HCT116 (cell line): Measurements from ENCODE around the gene CGNL1. TPM values are rescaled to one million over a fixed set of nuclear protein-coding genes. Genes with fewer than 3 reads are reported as not detected.

Experiments
- ATAC-seq: fragments of 200-7000 bp; cut with Tn5 transposase; 2 replicates; pipeline ENCODE4 v1.9.1; 2020; ENCODE audit warnings: mild to moderate bottlenecking, moderate library complexity
- BruUV-seq: library from RNA; stranded (reverse); fragments of 400-500 nt; replicated peaks from 2 replicates; lab custom pipeline; 2021; lab: Mats Ljungman, UMichigan
- CTCF ChIA-PET: fragments of 300-600 bp; sonication (Branson Sonifier 250); formaldehyde crosslinking; loops from one replicate; lab custom pipeline; 2021; ENCODE audit warnings: antibody characterized with exemption; lab: Charles Lee
- POLR2A ChIA-PET: fragments of 300-600, 350-600 bp; sonication (Branson Sonifier 250); formaldehyde crosslinking; loops from one replicate; lab custom pipeline; 2021; ENCODE audit warnings: antibody characterized with exemption; lab: Charles Lee
- RAD21 ChIA-PET, 2 experiments: fragments of 300-600 bp; sonication (Branson Sonifier 250); formaldehyde crosslinking; loops; one replicate each; lab custom pipeline; 2023; ENCODE audit warnings: low total read pairs in 2 of 2; ENCODE audit not compliant: uncharacterized antibody in 2 of 2, unreplicated experiment in 2 of 2, low non-redundant PET in 1 of 2; lab: Charles Lee
- DNase-seq: peaks from one replicate; pipeline ENCODE4 v3.0.0-alpha.2; 2010; ENCODE audit warnings: low read depth, low spot score
- H2AFZ ChIP-seq: fragments of 200-600 bp; shearing (Covaris generic), sonication (generic); 2 replicates; pipeline ENCODE4 v1.6.1; 2017; ENCODE audit warnings: low read depth, mixed run types, mixed read lengths, antibody characterized with exemption, low read length; ENCODE audit not compliant: poor library complexity, severe bottlenecking
- H3K27ac ChIP-seq: 2 replicates; pipeline ENCODE4 v1.5.1; 2012; ENCODE audit warnings: low read depth, low read length
- H3K27me3 ChIP-seq: fragments of 200-600 bp; sonication (generic); 2 replicates; pipeline ENCODE4 v1.6.1; 2016; ENCODE audit warnings: mixed run types, low read length, mixed read lengths; ENCODE audit not compliant: insufficient read depth
- H3K36me3 ChIP-seq, 2 experiments: fragments of 200-500 bp in 1 of 2; fragments of 200-600 bp in 1 of 2; sonication (Bioruptor generic) in 1 of 2; sonication (generic) in 1 of 2; 2 replicates each; pipeline versions ENCODE4 v1.5.1 to v1.6.1; 2014 to 2016; ENCODE audit warnings: low read length in 2 of 2, inconsistent platforms in 1 of 2, mixed read lengths in 1 of 2, mixed run types in 1 of 2; ENCODE audit not compliant: insufficient read depth in 2 of 2, control insufficient read depth in 1 of 2
- H3K4me1 ChIP-seq, 2 experiments: fragments of 200-600 bp in 1 of 2; sonication (generic) in 1 of 2; 2 replicates each; pipeline versions ENCODE4 v1.5.1 to v1.6.1; 2012 to 2017; ENCODE audit warnings: low read length in 2 of 2, inconsistent platforms in 1 of 2, mild to moderate bottlenecking in 1 of 2, mixed read lengths in 1 of 2, mixed run types in 1 of 2, moderate library complexity in 1 of 2; ENCODE audit not compliant: insufficient read depth in 2 of 2, control insufficient read depth in 1 of 2
- H3K4me2 ChIP-seq: fragments of 200-600 bp; sonication (generic); 2 replicates; pipeline ENCODE4 v1.6.1; 2017; ENCODE audit warnings: mixed run types, low read length, mixed read lengths
- H3K4me3 ChIP-seq, 2 experiments: fragments of 200-600 bp in 1 of 2; sonication (generic) in 1 of 2; replicated peaks in 1 of 2; 2 replicates each; pipeline ENCODE4 v1.5.1; 2011 to 2016; ENCODE audit warnings: low read length in 2 of 2, control low read depth in 1 of 2, low read depth in 1 of 2, mild to moderate bottlenecking in 1 of 2, mixed read lengths in 1 of 2, mixed run types in 1 of 2
- H3K79me2 ChIP-seq: fragments of 200-600 bp; sonication (generic); 2 replicates; pipeline ENCODE4 v1.6.1; 2017; ENCODE audit warnings: mild to moderate bottlenecking, mixed run types, low read length, moderate library complexity, mixed read lengths; ENCODE audit not compliant: insufficient read depth
- H3K9ac ChIP-seq: fragments of 200-600 bp; sonication (generic); 2 replicates; pipeline ENCODE4 v1.6.1; 2016; ENCODE audit warnings: low read length, mixed read lengths
- H3K9me2 ChIP-seq: fragments of 200-600 bp; sonication (generic), shearing (Covaris generic); 2 replicates; pipeline ENCODE4 v1.6.1; 2017; ENCODE audit warnings: mixed run types, mild to moderate bottlenecking, moderate library complexity; ENCODE audit not compliant: insufficient read depth
- H3K9me3 ChIP-seq, 2 experiments: fragments of 200-500 bp in 1 of 2; fragments of 200-600 bp in 1 of 2; sonication (Bioruptor generic) in 1 of 2; sonication (generic) in 1 of 2; 2 replicates each; pipeline ENCODE4 v1.6.1; 2014 to 2017; ENCODE audit warnings: low read length in 2 of 2, mixed read lengths in 2 of 2, inconsistent platforms in 1 of 2, low read depth in 1 of 2, mild to moderate bottlenecking in 1 of 2, mixed run types in 1 of 2, moderate library complexity in 1 of 2; ENCODE audit not compliant: control insufficient read depth in 1 of 2, insufficient read depth in 1 of 2
- H4K20me1 ChIP-seq: fragments of 200-600 bp; sonication (generic), shearing (Covaris generic); 2 replicates; pipeline ENCODE4 v1.6.1; 2017; ENCODE audit warnings: mixed run types, mild to moderate bottlenecking, moderate library complexity; ENCODE audit not compliant: insufficient read depth
- CEBPB ChIP-seq: IDR thresholded peaks from 2 replicates; pipeline ENCODE4 v1.6.1; 2012; ENCODE audit warnings: low read depth
- ELF1 ChIP-seq: IDR thresholded peaks from 2 replicates; pipeline ENCODE4 v1.6.1; 2012; ENCODE audit warnings: low read depth, borderline replicate concordance
- EZH2 ChIP-seq: fragments of 200-600 bp; sonication (generic); IDR thresholded peaks from 2 replicates; pipeline ENCODE4 v1.6.1; 2017; ENCODE audit warnings: antibody characterized with exemption, mixed run types
- EZH2phosphoT487 ChIP-seq: fragments of 200-600 bp; IDR thresholded peaks from 2 replicates; pipeline ENCODE4 v1.6.1; 2018; ENCODE audit warnings: antibody characterized with exemption, borderline replicate concordance
- FOSL1 ChIP-seq: IDR thresholded peaks from 2 replicates; pipeline ENCODE4 v1.6.1; 2012; ENCODE audit warnings: low read depth
- POLR2AphosphoS5 ChIP-seq: IDR thresholded peaks from 2 replicates; pipeline ENCODE4 v1.6.1; 2011; ENCODE audit warnings: mild to moderate bottlenecking, low read depth, low read length, moderate library complexity
- SP1 ChIP-seq: IDR thresholded peaks from 2 replicates; pipeline ENCODE4 v1.6.1; 2012; ENCODE audit warnings: low read depth
- SRF ChIP-seq: IDR thresholded peaks from 2 replicates; pipeline ENCODE4 v1.6.1; 2012; ENCODE audit warnings: low read depth
- TCF7L2 ChIP-seq: IDR thresholded peaks from 2 replicates; pipeline ENCODE4 v1.7.0; 2011; ENCODE audit warnings: borderline replicate concordance, inconsistent platforms; ENCODE audit not compliant: insufficient read depth, insufficient read length; ENCODE audit errors: extremely low read depth
- YY1 ChIP-seq: IDR thresholded peaks from 2 replicates; pipeline ENCODE4 v1.6.1; 2011; ENCODE audit warnings: low read length, low read depth, moderate library complexity, mild to moderate bottlenecking; ENCODE audit not compliant: insufficient replicate concordance; ENCODE audit errors: extremely low read depth
- ZFX ChIP-seq: fragments of 450-650 bp; IDR thresholded peaks from 2 replicates; pipeline ENCODE4 v1.6.1; 2017
- ZNF274 ChIP-seq: fragments of 200-500 bp; sonication (Bioruptor generic); IDR thresholded peaks from 2 replicates; pipeline ENCODE4 v1.6.1; 2014; ENCODE audit warnings: mild to moderate bottlenecking, low read depth, low read length, inconsistent platforms
- intact Hi-C: fragments of 100-400 bp; cut with micrococcal nuclease; formaldehyde crosslinking; loops from 2 replicates; pipeline ENCODE4 v1.10.0; 2022
- total RNA-seq: library from RNA; stranded (reverse); gene quantifications from one replicate; pipeline ENCODE4 v1.2.1, GENCODE V29; 2021; ENCODE audit not compliant: unreplicated experiment
- TF ChIP-seq, protein P1 (sequence below): IDR thresholded peaks from 2 replicates; pipeline ENCODE4 v1.6.1; 2012; ENCODE audit warnings: low read depth
- TF ChIP-seq, protein P2 (sequence below): IDR thresholded peaks from 2 replicates; pipeline ENCODE4 v1.6.1; 2011; ENCODE audit warnings: mild to moderate bottlenecking, low read length, moderate library complexity; ENCODE audit not compliant: insufficient replicate concordance; ENCODE audit errors: extremely low read depth
- TF ChIP-seq, protein P3 (sequence below): IDR thresholded peaks from 2 replicates; pipeline ENCODE4 v1.6.1; 2012

The CGNL1 gene
- total RNA-seq, 1 experiment from 2014 or later = 2.2 TPM

DNA sequence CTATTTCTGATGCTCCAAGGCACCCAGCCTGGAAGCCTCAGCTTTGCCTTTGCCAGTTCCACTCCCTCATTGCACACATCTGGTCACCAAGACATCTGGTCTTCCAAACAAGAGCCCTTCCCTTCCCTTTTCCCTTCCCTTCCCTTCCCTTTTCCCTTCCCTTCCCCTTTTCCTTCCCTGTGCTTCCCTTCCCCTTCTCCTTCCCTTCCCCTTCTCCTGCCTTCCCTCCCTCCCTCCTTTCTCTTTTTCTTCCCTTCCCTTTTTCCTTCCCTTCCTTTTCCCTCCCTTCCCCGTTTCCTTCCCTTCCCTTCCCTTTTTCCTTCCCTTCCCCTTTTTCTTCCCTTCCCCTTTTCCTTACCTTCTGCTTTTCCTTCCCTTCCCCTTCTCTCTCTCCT lies 2.4 kb upstream of the CGNL1 start:
- no peaks in the 10 kb centered on the region for H4K20me1 ChIP-seq
- TF ChIP-seq SP1 (no peak), EZH2phosphoT487 (no peak), FOSL1 (no peak), CEBPB (no peak), POLR2AphosphoS5 (no peak), TCF7L2 (no peak), ZNF274 (no peak), ELF1 (no peak), YY1 (no peak), ZFX (no peak), SRF (no peak), EZH2 (no peak)
- TF ChIP-seq, protein P1, sequence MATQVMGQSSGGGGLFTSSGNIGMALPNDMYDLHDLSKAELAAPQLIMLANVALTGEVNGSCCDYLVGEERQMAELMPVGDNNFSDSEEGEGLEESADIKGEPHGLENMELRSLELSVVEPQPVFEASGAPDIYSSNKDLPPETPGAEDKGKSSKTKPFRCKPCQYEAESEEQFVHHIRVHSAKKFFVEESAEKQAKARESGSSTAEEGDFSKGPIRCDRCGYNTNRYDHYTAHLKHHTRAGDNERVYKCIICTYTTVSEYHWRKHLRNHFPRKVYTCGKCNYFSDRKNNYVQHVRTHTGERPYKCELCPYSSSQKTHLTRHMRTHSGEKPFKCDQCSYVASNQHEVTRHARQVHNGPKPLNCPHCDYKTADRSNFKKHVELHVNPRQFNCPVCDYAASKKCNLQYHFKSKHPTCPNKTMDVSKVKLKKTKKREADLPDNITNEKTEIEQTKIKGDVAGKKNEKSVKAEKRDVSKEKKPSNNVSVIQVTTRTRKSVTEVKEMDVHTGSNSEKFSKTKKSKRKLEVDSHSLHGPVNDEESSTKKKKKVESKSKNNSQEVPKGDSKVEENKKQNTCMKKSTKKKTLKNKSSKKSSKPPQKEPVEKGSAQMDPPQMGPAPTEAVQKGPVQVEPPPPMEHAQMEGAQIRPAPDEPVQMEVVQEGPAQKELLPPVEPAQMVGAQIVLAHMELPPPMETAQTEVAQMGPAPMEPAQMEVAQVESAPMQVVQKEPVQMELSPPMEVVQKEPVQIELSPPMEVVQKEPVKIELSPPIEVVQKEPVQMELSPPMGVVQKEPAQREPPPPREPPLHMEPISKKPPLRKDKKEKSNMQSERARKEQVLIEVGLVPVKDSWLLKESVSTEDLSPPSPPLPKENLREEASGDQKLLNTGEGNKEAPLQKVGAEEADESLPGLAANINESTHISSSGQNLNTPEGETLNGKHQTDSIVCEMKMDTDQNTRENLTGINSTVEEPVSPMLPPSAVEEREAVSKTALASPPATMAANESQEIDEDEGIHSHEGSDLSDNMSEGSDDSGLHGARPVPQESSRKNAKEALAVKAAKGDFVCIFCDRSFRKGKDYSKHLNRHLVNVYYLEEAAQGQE = no peak
- TF ChIP-seq, protein P2, sequence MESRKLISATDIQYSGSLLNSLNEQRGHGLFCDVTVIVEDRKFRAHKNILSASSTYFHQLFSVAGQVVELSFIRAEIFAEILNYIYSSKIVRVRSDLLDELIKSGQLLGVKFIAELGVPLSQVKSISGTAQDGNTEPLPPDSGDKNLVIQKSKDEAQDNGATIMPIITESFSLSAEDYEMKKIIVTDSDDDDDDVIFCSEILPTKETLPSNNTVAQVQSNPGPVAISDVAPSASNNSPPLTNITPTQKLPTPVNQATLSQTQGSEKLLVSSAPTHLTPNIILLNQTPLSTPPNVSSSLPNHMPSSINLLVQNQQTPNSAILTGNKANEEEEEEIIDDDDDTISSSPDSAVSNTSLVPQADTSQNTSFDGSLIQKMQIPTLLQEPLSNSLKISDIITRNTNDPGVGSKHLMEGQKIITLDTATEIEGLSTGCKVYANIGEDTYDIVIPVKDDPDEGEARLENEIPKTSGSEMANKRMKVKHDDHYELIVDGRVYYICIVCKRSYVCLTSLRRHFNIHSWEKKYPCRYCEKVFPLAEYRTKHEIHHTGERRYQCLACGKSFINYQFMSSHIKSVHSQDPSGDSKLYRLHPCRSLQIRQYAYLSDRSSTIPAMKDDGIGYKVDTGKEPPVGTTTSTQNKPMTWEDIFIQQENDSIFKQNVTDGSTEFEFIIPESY = no peak
- TF ChIP-seq, protein P3, sequence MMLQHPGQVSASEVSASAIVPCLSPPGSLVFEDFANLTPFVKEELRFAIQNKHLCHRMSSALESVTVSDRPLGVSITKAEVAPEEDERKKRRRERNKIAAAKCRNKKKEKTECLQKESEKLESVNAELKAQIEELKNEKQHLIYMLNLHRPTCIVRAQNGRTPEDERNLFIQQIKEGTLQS = no peak
- no peaks in the 10 kb centered on the region for H3K79me2 ChIP-seq
- ChIA-PET RAD21 (no interaction called here), POLR2A (no interaction called here), CTCF (interaction anchor here (0.7 kb wide), 1 partner anchor 37 kb away, joined by 5 read pairs; no protein-coding TSS in a partner anchor)
- H2AFZ ChIP-seq = no peak overlapping the region
- intact Hi-C loops = no loop called here
- H3K9me2 ChIP-seq = no peaks in the 10 kb centered on the region
- no peaks in the 10 kb centered on the region for H3K36me3 ChIP-seq
- H3K9ac ChIP-seq = no peak overlapping the region
- no peak for DNase-seq
- H3K4me1 ChIP-seq = peaks cover 5 to 12% of the 10 kb centered on the region in 2 experiments; a peak in 3 of 4 replicates
- ATAC-seq = no peak
- H3K4me2 ChIP-seq = no peak overlapping the region
- H3K27ac ChIP-seq = no peak overlapping the region
- no peaks in the 10 kb centered on the region for H3K9me3 ChIP-seq
- no peak overlapping the region for H3K4me3 ChIP-seq
- H3K27me3 ChIP-seq = no peaks in the 10 kb centered on the region
- BruUV-seq = no TSS peak
